OCI-LY7 (cell line): ENCODE measurements around the gene CRYBB3. TPM values are rescaled to one million over a fixed set of nuclear protein-coding genes. Genes with fewer than 3 reads are reported as not detected.

Experiments
- BruUV-seq: library from RNA; stranded (reverse); fragments of 400-500 nt; replicated peaks from 2 replicates; lab custom pipeline; 2021; lab: Mats Ljungman, UMichigan
- CTCF ChIA-PET: fragments of 300-600 bp; sonication (Branson Sonifier 250); formaldehyde crosslinking; loops from one replicate; lab custom pipeline; 2022; ENCODE audit warnings: antibody characterized with exemption; ENCODE audit not compliant: unreplicated experiment; lab: Charles Lee
- POLR2A ChIA-PET: fragments of 300-600 bp; sonication (Branson Sonifier 250); formaldehyde crosslinking; loops from one replicate; lab custom pipeline; 2022; ENCODE audit warnings: antibody characterized with exemption; lab: Charles Lee
- DNase-seq: peaks from one replicate; pipeline ENCODE4 v3.0.0-alpha.2; 2015; ENCODE audit warnings: low spot score
- H2AFZ ChIP-seq: fragments of 200-600 bp; sonication (generic), shearing (Covaris generic); 2 replicates; pipeline ENCODE4 v1.6.1; 2014; ENCODE audit warnings: mild to moderate bottlenecking, antibody characterized with exemption, low read length, moderate library complexity
- H3K27ac ChIP-seq: fragments of 200-600 bp; sonication (generic); 2 replicates; pipeline ENCODE4 v1.5.1; 2014; ENCODE audit warnings: mixed run types, low read depth, mild to moderate bottlenecking, moderate library complexity, low read length, inconsistent platforms; ENCODE audit not compliant: poor library complexity, severe bottlenecking
- H3K36me3 ChIP-seq: fragments of 200-600 bp; sonication (generic); 2 replicates; pipeline ENCODE4 v1.6.1; 2014; ENCODE audit warnings: mild to moderate bottlenecking, antibody characterized with exemption, low read length, moderate library complexity, mixed read lengths; ENCODE audit not compliant: insufficient read depth
- H3K4me1 ChIP-seq: fragments of 200-600 bp; sonication (generic); 2 replicates; pipeline ENCODE4 v1.5.1; 2014; ENCODE audit warnings: mild to moderate bottlenecking, low read length; ENCODE audit not compliant: insufficient read depth, poor library complexity, severe bottlenecking
- H3K4me2 ChIP-seq: fragments of 200-600 bp; sonication (generic); 2 replicates; pipeline ENCODE4 v1.6.1; 2014; ENCODE audit warnings: mild to moderate bottlenecking, low read length
- H3K4me3 ChIP-seq: fragments of 200-600 bp; sonication (generic); 2 replicates; pipeline ENCODE4 v1.5.1; 2014; ENCODE audit warnings: mild to moderate bottlenecking, low read depth, low read length; ENCODE audit not compliant: poor library complexity, severe bottlenecking
- H3K79me2 ChIP-seq: fragments of 200-600 bp; sonication (generic); 2 replicates; pipeline ENCODE4 v1.6.1; 2016; ENCODE audit warnings: low read depth, mild to moderate bottlenecking, low read length, moderate library complexity, mixed read lengths; ENCODE audit not compliant: insufficient read depth
- H3K9me2 ChIP-seq: fragments of 200-600 bp; sonication (generic); 2 replicates; pipeline ENCODE4 v1.6.1; 2016; ENCODE audit warnings: mild to moderate bottlenecking, low read length, mixed read lengths; ENCODE audit not compliant: insufficient read depth
- H3K9me3 ChIP-seq: fragments of 200-600 bp; sonication (generic); 2 replicates; pipeline ENCODE4 v1.6.1; 2014; ENCODE audit warnings: mild to moderate bottlenecking, mixed run types, low read length, mixed read lengths
- H4K20me1 ChIP-seq: fragments of 200-600 bp; sonication (generic); 2 replicates; pipeline ENCODE4 v1.6.1; 2014; ENCODE audit warnings: mild to moderate bottlenecking, antibody characterized with exemption, low read length, moderate library complexity, mixed read lengths; ENCODE audit not compliant: insufficient read depth
- EZH2phosphoT487 ChIP-seq: fragments of 200-600 bp; sonication (generic); IDR thresholded peaks from 2 replicates; pipeline ENCODE4 v1.6.1; 2018; ENCODE audit warnings: low read depth, borderline replicate concordance, mild to moderate bottlenecking, mixed run types, antibody characterized with exemption, low read length, moderate library complexity, mixed read lengths
- intact Hi-C: fragments of 100-400 bp; cut with micrococcal nuclease; formaldehyde crosslinking; loops from one replicate; pipeline ENCODE4 v1.10.0; 2022; ENCODE audit not compliant: unreplicated experiment
- total RNA-seq, 2 experiments: library from RNA; depleted of rRNA in 1 of 2; stranded (reverse); fragments of >200 nt in 1 of 2; shearing (Covaris generic) in 1 of 2; gene quantifications; 2 replicates each; pipeline ENCODE4 v1.2.3, GENCODE V29; 2014 to 2022
- TF ChIP-seq, protein P1 (sequence below): fragments of 200-600 bp; sonication (generic); conservative IDR thresholded peaks from 2 replicates; pipeline ENCODE4 v1.5.1; 2014; ENCODE audit warnings: mild to moderate bottlenecking, antibody characterized with exemption, low read length, moderate library complexity, mixed read lengths

Gene CRYBB3
- total RNA-seq, 2 experiments from 2014 or later: not detected

DNA sequence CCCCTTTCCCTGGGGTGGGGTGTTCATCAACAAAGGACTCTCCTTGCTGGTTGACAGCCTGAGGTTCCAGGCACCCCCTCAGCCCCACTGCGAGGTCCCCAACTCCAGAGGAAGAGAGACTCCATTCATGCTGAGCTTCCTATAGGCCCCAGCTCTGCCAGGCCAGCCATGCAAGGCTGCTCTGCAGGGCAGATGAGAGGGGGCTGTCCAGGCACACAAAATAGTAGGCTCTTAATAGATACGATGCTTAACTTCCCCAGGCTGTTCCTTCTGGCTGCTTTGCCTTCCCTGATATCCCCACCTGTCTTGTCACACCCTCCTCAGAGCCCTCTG is 45.0 kb upstream of the CRYBB3 start:
- intact Hi-C loops: no loop called here
- BruUV-seq: no TSS peak
- Histone ChIP-seq H3K4me1 (no peaks in the 10 kb centered on the region), H3K79me2 (no peaks in the 10 kb centered on the region), H3K9me2 (no peaks in the 10 kb centered on the region), H3K36me3 (no peaks in the 10 kb centered on the region), H3K9me3 (no peaks in the 10 kb centered on the region), H4K20me1 (no peaks in the 10 kb centered on the region), H3K27ac (no peak overlapping the region), H3K4me2 (no peak overlapping the region), H2AFZ (no peak overlapping the region), H3K4me3 (no peak overlapping the region)
- ChIA-PET CTCF (no interaction called here), POLR2A (no interaction called here)
- TF ChIP-seq, protein P1, sequence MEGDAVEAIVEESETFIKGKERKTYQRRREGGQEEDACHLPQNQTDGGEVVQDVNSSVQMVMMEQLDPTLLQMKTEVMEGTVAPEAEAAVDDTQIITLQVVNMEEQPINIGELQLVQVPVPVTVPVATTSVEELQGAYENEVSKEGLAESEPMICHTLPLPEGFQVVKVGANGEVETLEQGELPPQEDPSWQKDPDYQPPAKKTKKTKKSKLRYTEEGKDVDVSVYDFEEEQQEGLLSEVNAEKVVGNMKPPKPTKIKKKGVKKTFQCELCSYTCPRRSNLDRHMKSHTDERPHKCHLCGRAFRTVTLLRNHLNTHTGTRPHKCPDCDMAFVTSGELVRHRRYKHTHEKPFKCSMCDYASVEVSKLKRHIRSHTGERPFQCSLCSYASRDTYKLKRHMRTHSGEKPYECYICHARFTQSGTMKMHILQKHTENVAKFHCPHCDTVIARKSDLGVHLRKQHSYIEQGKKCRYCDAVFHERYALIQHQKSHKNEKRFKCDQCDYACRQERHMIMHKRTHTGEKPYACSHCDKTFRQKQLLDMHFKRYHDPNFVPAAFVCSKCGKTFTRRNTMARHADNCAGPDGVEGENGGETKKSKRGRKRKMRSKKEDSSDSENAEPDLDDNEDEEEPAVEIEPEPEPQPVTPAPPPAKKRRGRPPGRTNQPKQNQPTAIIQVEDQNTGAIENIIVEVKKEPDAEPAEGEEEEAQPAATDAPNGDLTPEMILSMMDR: no peak
- no peak for TF ChIP-seq EZH2phosphoT487
- no peak for DNase-seq

GRCh38 chr22:25156736-25157135 is 42.9 kb upstream of the CRYBB3 start:
- Histone ChIP-seq H3K4me2 (no peak overlapping the region), H4K20me1 (no peaks in the 10 kb centered on the region), H3K79me2 (no peaks in the 10 kb centered on the region), H2AFZ (no peak overlapping the region), H3K4me3 (no peak overlapping the region), H3K27ac (no peak overlapping the region), H3K9me2 (no peaks in the 10 kb centered on the region), H3K4me1 (no peaks in the 10 kb centered on the region), H3K36me3 (no peaks in the 10 kb centered on the region), H3K9me3 (no peaks in the 10 kb centered on the region)
- TF ChIP-seq, protein P1: no peak
- no peak for TF ChIP-seq EZH2phosphoT487
- intact Hi-C loops: no loop called here
- no TSS peak for BruUV-seq
- no peak for DNase-seq
- CTCF ChIA-PET: no interaction called here
- POLR2A ChIA-PET: no interaction called here

DNA sequence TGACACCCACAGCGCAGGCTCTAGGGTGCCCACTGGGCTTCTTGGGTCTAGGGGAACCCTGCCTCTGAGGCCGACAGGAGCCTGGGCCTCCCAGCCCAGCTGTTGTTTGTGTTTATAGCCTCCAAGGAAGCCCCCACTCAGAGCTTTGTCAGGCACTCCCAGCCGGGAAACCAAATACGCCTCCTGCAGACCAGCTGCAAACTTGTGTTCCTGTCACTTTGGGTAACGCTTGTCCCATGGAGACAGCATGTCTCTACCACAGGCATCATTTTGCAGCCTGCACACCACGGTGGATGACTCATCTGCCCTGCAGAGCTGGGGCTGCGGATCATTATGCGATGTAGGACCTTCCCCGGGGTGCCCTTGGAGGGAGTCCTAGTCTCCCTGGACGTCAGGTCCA is 40.6 kb upstream of the CRYBB3 start:
- Histone ChIP-seq H3K36me3 (no peaks in the 10 kb centered on the region), H4K20me1 (no peaks in the 10 kb centered on the region), H3K4me1 (no peaks in the 10 kb centered on the region), H3K4me3 (no peak overlapping the region), H3K9me2 (no peaks in the 10 kb centered on the region), H3K4me2 (no peak overlapping the region), H3K9me3 (no peaks in the 10 kb centered on the region), H3K79me2 (no peaks in the 10 kb centered on the region), H2AFZ (no peak overlapping the region), H3K27ac (no peak overlapping the region)
- DNase-seq: no peak
- CTCF ChIA-PET: no interaction called here
- intact Hi-C loops: no loop called here
- TF ChIP-seq, protein P1: no peak
- no peak for TF ChIP-seq EZH2phosphoT487
- POLR2A ChIA-PET: interaction anchor here (0.6 kb wide), 1 partner anchor 585 kb away, joined by 3 read pairs; no protein-coding TSS in a partner anchor
- BruUV-seq: no TSS peak
